GM19452 (cell line): Measurements from ENCODE around the gene TLR7.

Experiments
- ATAC-seq: cut with Tn5 transposase; IDR thresholded peaks from one replicate; pipeline ENCODE4 v1.9.1; 2021; ENCODE audit not compliant: unreplicated experiment

TLR7 gene

GRCh38 chrX:12866451-12867377, at the start of gene TLR7:
TLR7 (plus strand) TSS chrX:12867072; CDS start chrX:12867579, 507 bp downstream.
- ATAC-seq = no peak

- ATAC-seq = no peak
These were observed 49.3 kb upstream of the TLR7 start for GRCh38 chrX:12817528-12817927.

DNA sequence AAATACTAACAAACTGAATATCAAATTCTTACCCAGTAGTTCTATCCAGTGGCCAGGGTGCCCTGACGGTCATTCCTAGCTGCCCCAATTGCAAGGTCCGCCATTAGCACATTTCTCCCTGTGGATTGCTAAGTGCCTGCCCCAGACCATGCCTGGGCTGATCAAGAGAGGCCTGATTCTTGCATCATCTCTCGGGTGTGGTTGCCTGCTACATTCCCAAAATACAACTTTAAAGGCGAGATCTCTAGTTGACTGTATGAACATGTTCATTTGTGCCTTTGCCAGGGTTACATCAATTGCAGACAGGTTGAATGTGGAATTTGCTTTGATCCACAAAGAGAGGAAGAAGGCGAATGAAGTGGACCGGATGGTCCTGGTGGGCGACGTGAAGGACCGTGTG, 47.6 kb upstream of the TLR7 start:
- no peak for ATAC-seq

GRCh38 chrX:12820737-12821136, 46.1 kb upstream of the TLR7 start:
- no peak for ATAC-seq

GRCh38 chrX:12824944-12825343, 41.9 kb upstream of the TLR7 start:
- no peak for ATAC-seq

GRCh38 chrX:12825801-12826200, 41.1 kb upstream of the TLR7 start:
- ATAC-seq = no peak

GRCh38 chrX:12843061-12843667, 23.7 kb upstream of the TLR7 start:
- ATAC-seq = no peak

- ATAC-seq = peak; percentile 88
These were observed 23.1 kb upstream of the TLR7 start for GRCh38 chrX:12843668-12844279.

DNA sequence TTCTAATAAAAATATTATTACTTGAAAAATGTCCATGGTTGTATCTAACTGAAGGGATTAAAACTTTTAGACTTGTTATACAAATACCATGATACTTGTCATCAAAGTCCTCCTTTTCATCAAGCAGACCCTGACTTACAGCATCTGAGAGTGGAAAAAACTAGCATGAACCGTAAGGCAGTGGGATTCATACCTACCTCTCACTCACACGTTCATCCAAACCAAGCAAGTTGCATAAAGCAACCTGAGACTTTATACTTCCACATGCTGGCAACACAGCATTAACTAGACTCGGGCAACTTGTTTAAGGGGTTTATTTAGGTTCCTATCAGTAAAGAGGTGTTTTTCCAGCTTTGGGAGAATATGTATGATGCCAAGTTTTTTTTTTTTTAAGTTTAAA, 22.6 kb upstream of the TLR7 start:
- peak; percentile 15 for ATAC-seq

- ATAC-seq = no peak
These were observed 1.5 kb upstream of the TLR7 start for GRCh38 chrX:12865359-12865758.

GRCh38 chrX:12867685-12868084, 813 bp downstream of the TLR7 start:
- no peak for ATAC-seq

GRCh38 chrX:12868747-12869146, 1.9 kb downstream of the TLR7 start:
- ATAC-seq = peak; percentile 50

DNA sequence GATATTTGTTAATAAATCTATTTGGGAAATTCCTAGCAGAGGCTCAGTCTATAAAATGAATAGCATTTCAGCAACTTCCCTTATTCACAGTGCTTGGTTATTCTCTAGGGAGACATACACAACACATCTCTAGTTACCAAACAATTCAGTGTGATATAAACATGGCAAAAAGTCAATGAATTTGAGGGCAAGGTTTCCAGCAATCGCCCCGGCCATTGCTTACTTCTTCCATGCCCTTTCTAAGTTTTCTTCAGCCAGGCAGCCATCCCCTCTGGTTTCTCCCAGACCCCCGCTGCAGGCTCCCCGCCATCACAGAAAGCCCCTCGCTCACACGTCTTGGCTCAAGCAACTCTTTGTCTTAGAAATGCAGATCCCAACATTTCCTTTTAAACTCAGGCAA, 4.4 kb downstream of the TLR7 start:
- ATAC-seq = no peak

- ATAC-seq = no peak
These were observed 5.9 kb downstream of the TLR7 start for GRCh38 chrX:12872741-12873140.

GRCh38 chrX:12874581-12874980, 7.7 kb downstream of the TLR7 start:
- ATAC-seq = no peak

GRCh38 chrX:12877386-12877785, 10.5 kb downstream of the TLR7 start:
- ATAC-seq = no peak

DNA sequence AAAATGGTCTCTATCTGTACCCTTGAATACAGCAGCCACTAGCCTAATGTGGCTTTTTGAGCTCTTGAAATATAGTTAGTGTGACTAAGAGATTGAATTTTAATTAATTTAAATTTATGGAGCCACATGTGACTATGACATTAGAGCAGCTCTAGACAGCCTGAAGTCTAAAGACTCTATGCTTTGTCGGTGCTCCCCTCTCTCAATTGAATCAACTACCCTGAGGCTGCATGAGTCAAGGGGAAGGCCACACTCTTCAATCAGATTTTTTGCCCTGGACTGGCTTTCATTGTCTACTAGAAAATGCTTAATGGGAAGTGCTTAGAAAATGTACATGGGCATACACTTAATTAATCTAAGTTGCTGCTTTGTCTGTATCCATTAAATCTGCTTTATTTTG, 11.7 kb downstream of the TLR7 start:
- no peak for ATAC-seq

DNA sequence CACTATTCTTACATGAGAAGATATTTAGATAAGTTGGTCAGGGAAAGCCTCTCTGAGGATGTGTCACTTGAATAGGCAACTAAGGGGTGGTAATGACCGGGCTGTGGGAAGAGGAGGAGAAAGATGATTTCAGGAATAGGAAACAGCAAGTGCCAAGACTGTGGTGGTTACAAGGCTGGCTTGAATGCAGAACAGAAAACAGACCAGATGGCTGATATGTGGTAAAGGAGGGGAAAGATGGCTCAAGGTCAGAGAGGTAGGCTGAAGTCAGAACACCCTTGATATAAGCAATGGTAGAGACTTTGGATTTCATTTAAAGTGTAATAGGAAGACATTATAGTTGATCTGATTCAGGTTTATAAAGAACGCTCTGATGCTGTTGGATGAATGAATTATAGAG, 15.0 kb downstream of the TLR7 start:
- ATAC-seq = no peak

DNA sequence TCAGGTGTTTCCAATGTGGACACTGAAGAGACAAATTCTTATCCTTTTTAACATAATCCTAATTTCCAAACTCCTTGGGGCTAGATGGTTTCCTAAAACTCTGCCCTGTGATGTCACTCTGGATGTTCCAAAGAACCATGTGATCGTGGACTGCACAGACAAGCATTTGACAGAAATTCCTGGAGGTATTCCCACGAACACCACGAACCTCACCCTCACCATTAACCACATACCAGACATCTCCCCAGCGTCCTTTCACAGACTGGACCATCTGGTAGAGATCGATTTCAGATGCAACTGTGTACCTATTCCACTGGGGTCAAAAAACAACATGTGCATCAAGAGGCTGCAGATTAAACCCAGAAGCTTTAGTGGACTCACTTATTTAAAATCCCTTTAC, 18.6 kb downstream of the TLR7 start:
- no peak for ATAC-seq

- no peak for ATAC-seq
These were observed 19.7 kb downstream of the TLR7 start for GRCh38 chrX:12886545-12886944.

DNA sequence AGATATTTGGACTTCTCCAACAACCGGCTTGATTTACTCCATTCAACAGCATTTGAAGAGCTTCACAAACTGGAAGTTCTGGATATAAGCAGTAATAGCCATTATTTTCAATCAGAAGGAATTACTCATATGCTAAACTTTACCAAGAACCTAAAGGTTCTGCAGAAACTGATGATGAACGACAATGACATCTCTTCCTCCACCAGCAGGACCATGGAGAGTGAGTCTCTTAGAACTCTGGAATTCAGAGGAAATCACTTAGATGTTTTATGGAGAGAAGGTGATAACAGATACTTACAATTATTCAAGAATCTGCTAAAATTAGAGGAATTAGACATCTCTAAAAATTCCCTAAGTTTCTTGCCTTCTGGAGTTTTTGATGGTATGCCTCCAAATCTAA, 20.3 kb downstream of the TLR7 start:
- ATAC-seq = no peak

- ATAC-seq = no peak
These were observed 20.9 kb downstream of the TLR7 start for GRCh38 chrX:12887767-12888166.
